ENCODE results near the gene PHACTR2.
"Not testable (repeated sequence)": the region's sequence is repeated elsewhere in the genome, so short reads cannot be mapped to it uniquely, and the experiment has no call there.

Gene PHACTR2

DNA sequence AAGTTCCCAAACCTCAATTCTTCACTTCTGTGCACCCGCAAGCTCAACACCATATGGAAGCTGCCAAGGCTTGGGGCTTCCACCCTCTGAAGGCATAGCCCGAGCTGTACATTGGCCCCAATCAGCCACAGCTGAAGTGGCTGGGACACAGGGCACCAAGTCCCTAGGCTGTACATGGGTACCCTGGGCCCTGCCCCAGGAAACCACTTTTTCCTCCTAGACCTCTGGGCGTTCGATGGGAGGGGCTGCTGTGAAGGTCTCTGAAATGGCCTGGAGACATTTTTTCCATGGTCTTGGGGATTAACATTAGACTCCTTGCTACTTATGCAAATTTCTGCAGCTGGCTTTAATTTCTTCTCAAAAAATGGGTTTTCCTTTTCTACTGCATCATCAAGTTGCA is 195.8 kb downstream of the PHACTR2 start:
- DNase-seq = not testable (repeated sequence)

GRCh38 chr6:143874503-143874902 is 196.7 kb downstream of the PHACTR2 start:
- not testable (repeated sequence) for DNase-seq

DNA sequence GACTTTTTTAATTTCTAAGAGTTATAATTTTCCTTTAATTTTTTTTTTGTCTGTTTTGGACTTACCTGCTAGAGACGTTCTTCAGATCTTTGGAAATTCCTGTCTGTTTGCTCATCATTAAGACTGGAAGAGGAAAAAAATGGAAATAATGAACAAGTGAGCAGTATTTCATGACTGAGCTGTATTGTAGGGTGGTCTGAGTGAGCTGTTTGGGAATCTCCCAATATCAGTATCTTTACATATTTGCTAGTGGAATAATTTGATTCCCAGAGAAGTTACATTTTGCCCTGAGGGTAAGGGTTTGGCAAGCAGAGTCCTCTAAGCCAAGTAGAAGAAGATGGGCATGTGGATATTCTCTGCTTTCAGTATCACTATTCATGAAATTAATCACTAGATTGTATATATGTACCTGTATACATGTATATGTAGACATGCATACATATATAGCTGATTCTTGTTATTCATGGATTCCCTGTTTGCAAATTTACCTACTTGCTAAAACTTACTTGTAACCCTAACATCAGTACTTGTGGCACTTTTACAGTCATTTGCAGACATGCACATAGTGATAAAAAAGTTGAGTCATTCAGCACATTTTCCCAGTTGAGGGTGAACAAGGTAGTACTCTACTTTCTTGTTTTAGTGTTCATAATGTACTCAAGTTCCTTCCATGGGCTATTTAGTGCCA is 200.0 kb downstream of the PHACTR2 start:
- no peak for DNase-seq

- no peak for DNase-seq
These were observed 200.6 kb downstream of the PHACTR2 start for GRCh38 chr6:143878272-143878760.

DNA sequence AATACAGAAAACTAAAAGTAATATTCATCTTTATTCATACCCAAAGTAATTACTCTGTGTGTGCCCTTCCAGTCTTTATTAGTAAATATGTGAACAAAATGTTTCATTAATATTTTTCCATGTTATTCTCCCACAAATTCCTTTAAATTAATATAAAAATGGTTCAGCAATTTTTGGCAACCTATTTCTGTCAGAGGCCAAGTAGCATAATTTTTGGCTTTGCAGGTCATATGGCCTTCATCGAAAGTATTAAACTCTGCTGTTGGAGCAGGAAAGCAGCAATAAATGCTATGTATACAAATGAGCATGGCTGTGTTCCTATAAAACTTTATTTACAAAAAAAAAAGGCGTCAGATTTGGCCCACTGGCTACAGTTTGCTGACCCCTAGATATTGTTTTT is 202.6 kb downstream of the PHACTR2 start:
- DNase-seq = no peak

All from effector CD4-positive, alpha-beta T cell (primary cell).